ENCODE results near the gene HINFP. TPM values are rescaled to one million over a fixed set of nuclear protein-coding genes. Genes with fewer than 3 reads are reported as not detected.

HINFP gene
- total and polyA plus RNA-seq, 2 of the 4 experiments (the other 2 are of a cell fraction) = 9.1 to 15.3 TPM

DNA sequence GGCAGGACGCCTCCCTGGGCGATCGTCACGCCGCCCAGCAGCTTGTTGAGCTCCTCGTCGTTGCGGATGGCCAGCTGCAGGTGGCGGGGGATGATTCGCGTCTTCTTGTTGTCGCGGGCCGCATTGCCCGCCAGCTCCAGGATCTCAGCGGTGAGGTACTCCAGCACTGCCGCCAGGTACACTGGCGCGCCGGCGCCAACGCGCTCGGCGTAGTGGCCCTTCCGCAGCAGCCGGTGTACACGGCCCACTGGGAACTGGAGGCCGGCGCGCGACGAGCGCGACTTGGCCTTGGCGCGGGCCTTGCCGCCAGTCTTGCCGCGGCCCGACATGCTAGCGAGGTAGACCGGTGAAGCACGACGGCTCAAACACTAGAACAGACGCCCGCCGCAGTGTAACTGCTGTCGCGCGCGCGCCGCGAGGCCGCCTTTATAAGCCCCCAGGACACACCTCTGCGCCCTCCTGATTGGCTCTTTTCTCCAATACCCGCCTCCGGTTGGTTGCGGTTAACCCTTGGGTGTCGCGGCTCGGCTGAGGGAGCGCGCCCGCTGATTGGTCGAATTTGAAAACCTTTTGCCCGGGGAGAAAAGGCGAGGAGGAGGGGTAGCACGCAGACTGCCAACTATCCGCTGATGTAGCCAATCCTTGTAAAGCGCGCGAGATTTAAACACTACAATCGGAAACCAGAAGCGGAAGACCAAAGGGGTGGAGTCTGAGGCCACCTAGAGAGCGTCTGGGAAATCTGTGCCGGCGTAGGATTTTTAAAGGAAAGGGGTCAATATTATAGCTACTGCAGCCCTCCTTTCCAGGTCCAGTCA is 26.1 kb upstream of the HINFP start (continued):
- TF ChIP-seq, protein P1, sequence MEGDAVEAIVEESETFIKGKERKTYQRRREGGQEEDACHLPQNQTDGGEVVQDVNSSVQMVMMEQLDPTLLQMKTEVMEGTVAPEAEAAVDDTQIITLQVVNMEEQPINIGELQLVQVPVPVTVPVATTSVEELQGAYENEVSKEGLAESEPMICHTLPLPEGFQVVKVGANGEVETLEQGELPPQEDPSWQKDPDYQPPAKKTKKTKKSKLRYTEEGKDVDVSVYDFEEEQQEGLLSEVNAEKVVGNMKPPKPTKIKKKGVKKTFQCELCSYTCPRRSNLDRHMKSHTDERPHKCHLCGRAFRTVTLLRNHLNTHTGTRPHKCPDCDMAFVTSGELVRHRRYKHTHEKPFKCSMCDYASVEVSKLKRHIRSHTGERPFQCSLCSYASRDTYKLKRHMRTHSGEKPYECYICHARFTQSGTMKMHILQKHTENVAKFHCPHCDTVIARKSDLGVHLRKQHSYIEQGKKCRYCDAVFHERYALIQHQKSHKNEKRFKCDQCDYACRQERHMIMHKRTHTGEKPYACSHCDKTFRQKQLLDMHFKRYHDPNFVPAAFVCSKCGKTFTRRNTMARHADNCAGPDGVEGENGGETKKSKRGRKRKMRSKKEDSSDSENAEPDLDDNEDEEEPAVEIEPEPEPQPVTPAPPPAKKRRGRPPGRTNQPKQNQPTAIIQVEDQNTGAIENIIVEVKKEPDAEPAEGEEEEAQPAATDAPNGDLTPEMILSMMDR (conservative IDR thresholded peaks at IDR 0.05; ENCODE audit: low read depth, low read length) = no peak

DNA sequence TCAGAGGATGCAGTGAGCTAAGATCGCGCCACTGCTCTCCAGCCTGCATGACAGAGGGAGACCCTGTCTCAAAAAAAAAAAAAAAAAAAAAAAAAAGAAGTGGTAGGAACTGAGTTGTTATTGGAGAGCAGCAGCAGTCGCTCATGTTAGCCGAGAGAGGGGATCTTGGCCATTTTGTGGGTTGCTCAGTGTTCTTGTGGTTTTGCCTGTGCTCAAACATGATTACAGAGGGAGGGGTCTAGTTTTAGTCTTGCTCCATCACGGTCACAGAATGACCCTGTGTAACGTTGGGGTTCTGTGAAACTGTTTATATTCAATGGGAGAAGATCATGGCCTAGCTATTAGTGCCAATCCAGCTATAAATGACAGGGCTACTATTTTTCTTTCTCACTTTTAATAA is 21.7 kb upstream of the HINFP start:
- H3K23ac ChIP-seq (ENCODE audit: low read depth, low read length) = no peak overlapping the region
- no peak overlapping the region for H2BK20ac ChIP-seq (ENCODE audit: low read depth, low read length)
- no peak overlapping the region for H3K4me2 ChIP-seq (ENCODE audit: low read depth, low read length)
- H2BK120ac ChIP-seq (ENCODE audit: low read depth, low read length) = no peak overlapping the region
- H4K91ac ChIP-seq (ENCODE audit: insufficient read depth, low read depth, low read length) = no peak overlapping the region
- ChIA-PET CTCF (interaction anchor here (0.9 kb wide), 1 partner anchor 32 kb away, joined by 5 read pairs; the partner anchor contains the start of gene VPS11), POLR2A (ENCODE audit: unreplicated experiment) (no interaction called here)
- no peak for DNase-seq
- H3K4ac ChIP-seq (ENCODE audit: low read depth, low read length) = no peak overlapping the region
- no peaks in the 10 kb centered on the region; the same call in 1 of the 2 replicates for H4K20me1 ChIP-seq (ENCODE audit: insufficient read depth, low read length)
- H3K9ac ChIP-seq (ENCODE audit: low read depth, low read length) = no peak overlapping the region
- H2AK9ac ChIP-seq (replicated peaks; ENCODE audit: low read depth, low read length, poor library complexity) = no peak overlapping the region
- ATAC-seq (ENCODE audit: low read depth) = no peak
- H3K27me3 ChIP-seq (ENCODE audit: control insufficient read depth, insufficient read depth, low read length) = no peaks in the 10 kb centered on the region
- no peak overlapping the region for H4K8ac ChIP-seq (ENCODE audit: low read depth in 2 of 2, low read length in 2 of 2)
- H3K4me3 ChIP-seq (ENCODE audit: insufficient read depth, low read depth, low read length) = no peak overlapping the region
- no peak overlapping the region for H2AFZ ChIP-seq (replicated peaks; ENCODE audit: low read length, poor library complexity)
- no TSS peak for BruUV-seq (replicated peaks)
- H3K4me1 ChIP-seq (ENCODE audit: control insufficient read depth, insufficient read depth, low read length) = peaks cover 5% of the 10 kb centered on the region
- no peak overlapping the region for H3K56ac ChIP-seq (ENCODE audit: extremely low read depth, insufficient read depth, low read length)
- dilution Hi-C loops (cut with HindIII; ENCODE audit: low sequenced_read_pairs, unreplicated experiment) (no loop called here), in situ Hi-C loops (cut with MboI; ENCODE audit: low sequenced_read_pairs) (loop anchor here (5.0 kb wide), 1 partner anchor 98 kb away; no protein-coding TSS in a partner anchor), intact Hi-C loops (cut with micrococcal nuclease) (loop anchor here (10.0 kb wide), 1 partner anchor 375 kb away; no protein-coding TSS in a partner anchor)
- WGBS, 2 experiments (ENCODE audit: extremely low coverage in 2 of 2, insufficient read length in 1 of 2) = 95% methylated on average over 4 of the region's 6 CpGs; no CpG with 5 or more reads in 1 of the 2 experiments
- peaks cover 14% of the 10 kb centered on the region for H3K36me3 ChIP-seq (ENCODE audit: control insufficient read depth, insufficient read depth, low read length)
- H2AK5ac ChIP-seq (ENCODE audit: low read depth, low read length) = no peak overlapping the region
- no peak overlapping the region for H3K14ac ChIP-seq (replicated peaks; ENCODE audit: low read depth, low read length)
- peaks cover 18 to 46% of the 10 kb centered on the region in 2 experiments for H3K79me1 ChIP-seq (ENCODE audit: low read depth in 1 of 2, low read length in 2 of 2)
- H2BK15ac ChIP-seq (ENCODE audit: low read depth, low read length) = no peak overlapping the region
- H4K5ac ChIP-seq (ENCODE audit: low read depth, low read length) = no peak overlapping the region
- H3K18ac ChIP-seq (ENCODE audit: low read depth, low read length) = no peak overlapping the region
- no peak overlapping the region for H2BK5ac ChIP-seq (ENCODE audit: low read depth, low read length, poor library complexity, severe bottlenecking)
- H3K9me3 ChIP-seq (ENCODE audit: control insufficient read depth, insufficient read depth, low read length) = no peaks in the 10 kb centered on the region
- no peak overlapping the region for H3K27ac ChIP-seq (ENCODE audit: insufficient read depth, low read length)
- H3K9me1 ChIP-seq (ENCODE audit: insufficient read depth, low read length) = peaks cover 6% of the 10 kb centered on the region; the same call in 1 of the 2 replicates
- TF ChIP-seq MAFK (IDR thresholded peaks at IDR 0.05; ENCODE audit: low read depth, low read length) (no peak), MAZ (IDR thresholded peaks at IDR 0.05; ENCODE audit: borderline replicate concordance, low read depth, low read length) (no peak), POLR2A (IDR thresholded peaks at IDR 0.05; ENCODE audit: low read depth, low read length) (no peak), CHD1 (IDR thresholded peaks at IDR 0.05; ENCODE audit: low read depth, low read length) (no peak), SMC3 (IDR thresholded peaks at IDR 0.05; ENCODE audit: low read depth, low read length) (no peak), MXI1 (IDR thresholded peaks at IDR 0.05; ENCODE audit: borderline replicate concordance, low read depth, low read length) (no peak), BHLHE40 (IDR thresholded peaks at IDR 0.05; ENCODE audit: low read depth, low read length) (no peak), RCOR1 (IDR thresholded peaks at IDR 0.05; ENCODE audit: insufficient replicate concordance, low read length) (no peak), RAD21 (IDR thresholded peaks at IDR 0.05; ENCODE audit: low read length) (no peak), NFE2L2 (IDR thresholded peaks at IDR 0.05; ENCODE audit: low read depth, low read length) (no peak), RFX5 (IDR thresholded peaks at IDR 0.05; ENCODE audit: low read depth, low read length) (no peak)
- TF ChIP-seq, protein P2, sequence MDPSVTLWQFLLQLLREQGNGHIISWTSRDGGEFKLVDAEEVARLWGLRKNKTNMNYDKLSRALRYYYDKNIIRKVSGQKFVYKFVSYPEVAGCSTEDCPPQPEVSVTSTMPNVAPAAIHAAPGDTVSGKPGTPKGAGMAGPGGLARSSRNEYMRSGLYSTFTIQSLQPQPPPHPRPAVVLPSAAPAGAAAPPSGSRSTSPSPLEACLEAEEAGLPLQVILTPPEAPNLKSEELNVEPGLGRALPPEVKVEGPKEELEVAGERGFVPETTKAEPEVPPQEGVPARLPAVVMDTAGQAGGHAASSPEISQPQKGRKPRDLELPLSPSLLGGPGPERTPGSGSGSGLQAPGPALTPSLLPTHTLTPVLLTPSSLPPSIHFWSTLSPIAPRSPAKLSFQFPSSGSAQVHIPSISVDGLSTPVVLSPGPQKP (IDR thresholded peaks at IDR 0.05; ENCODE audit: borderline replicate concordance, low read depth, low read length) = no peak

Measured in IMR-90 (cell line).